Measurements from ENCODE around the gene CTSH. TPM values are rescaled to one million over a fixed set of nuclear protein-coding genes. Genes with fewer than 3 reads are reported as not detected.

Gene CTSH
- total RNA-seq, 1 experiment from 2014 or later, result 178 TPM

GRCh38 chr15:78910271-78910670 is 34.6 kb downstream of the CTSH start:
- in situ Hi-C loops (cut with HindIII; ENCODE audit: low pct_unique_long_range_greater_than_20kb, low sequenced_read_pairs), result no loop called here
- ATAC-seq (no peak), DNase-seq (ENCODE audit: low read depth, low spot score) (no peak)
- Histone ChIP-seq H3K9me3 (ENCODE audit: control insufficient read depth, insufficient read depth, low read depth, low read length) (no peaks in the 10 kb centered on the region), H3K4me3 (ENCODE audit: low read depth in 2 of 2, low read length in 2 of 2) (no peak overlapping the region), H3K4me1 (ENCODE audit: control insufficient read depth, insufficient read depth, low read length) (peaks cover 3% of the 10 kb centered on the region; the same call in 1 of the 2 replicates), H3K27me3 (ENCODE audit: control insufficient read depth, insufficient read depth, low read length) (no peaks in the 10 kb centered on the region), H3K27ac (ENCODE audit: low read length) (0 out of 2 replicates have a peak overlapping the region, but pooled peaks have one; percentile 41), H3K36me3 (ENCODE audit: control insufficient read depth, insufficient read depth, low read length) (peaks cover 15% of the 10 kb centered on the region)
- ChIA-PET CTCF (interaction anchor here (1.2 kb wide), 1 partner anchor 21 kb away, joined by 4 read pairs; no protein-coding TSS in a partner anchor), POLR2A (no interaction called here)
- intact Hi-C loops (cut with micrococcal nuclease; ENCODE audit: unreplicated experiment), result loop anchor here (5.0 to 10.0 kb wide), 2 partner anchors 65 to 272 kb away; no protein-coding TSS in a partner anchor
- no peak for TF ChIP-seq POLR2AphosphoS5 (IDR thresholded peaks at IDR 0.05; ENCODE audit: low read depth, low read length)
- TF ChIP-seq SIN3A (IDR thresholded peaks at IDR 0.05; ENCODE audit: borderline replicate concordance, insufficient read depth, low read depth, low read length), result no peak
- TF ChIP-seq CTCF (IDR thresholded peaks at IDR 0.05), result no peak
- TF ChIP-seq REST (IDR thresholded peaks at IDR 0.05; ENCODE audit: insufficient read depth in 1 of 2, low read depth in 2 of 2, low read length in 1 of 2), result no peak
- TF ChIP-seq TCF7L2 (IDR thresholded peaks at IDR 0.05; ENCODE audit: low read depth, low read length), result no peak
- BruUV-seq (replicated peaks), result no TSS peak

- Histone ChIP-seq H3K27me3 (ENCODE audit: control insufficient read depth, insufficient read depth, low read length) (no peaks in the 10 kb centered on the region), H3K27ac (ENCODE audit: low read length) (no peak overlapping the region), H3K4me3 (ENCODE audit: low read depth in 2 of 2, low read length in 2 of 2) (no peak overlapping the region), H3K36me3 (ENCODE audit: control insufficient read depth, insufficient read depth, low read length) (peaks cover 19% of the 10 kb centered on the region), H3K4me1 (ENCODE audit: control insufficient read depth, insufficient read depth, low read length) (peaks cover 3% of the 10 kb centered on the region; the same call in 1 of the 2 replicates), H3K9me3 (ENCODE audit: control insufficient read depth, insufficient read depth, low read depth, low read length) (no peaks in the 10 kb centered on the region)
- no peak for DNase-seq (ENCODE audit: low read depth, low spot score)
- POLR2A ChIA-PET, result no interaction called here
- peak; percentile 86 for TF ChIP-seq CTCF (IDR thresholded peaks at IDR 0.05)
- no peak for TF ChIP-seq POLR2AphosphoS5 (IDR thresholded peaks at IDR 0.05; ENCODE audit: low read depth, low read length)
- no peak for TF ChIP-seq TCF7L2 (IDR thresholded peaks at IDR 0.05; ENCODE audit: low read depth, low read length)
- no peak for TF ChIP-seq SIN3A (IDR thresholded peaks at IDR 0.05; ENCODE audit: borderline replicate concordance, insufficient read depth, low read depth, low read length)
- TF ChIP-seq REST (IDR thresholded peaks at IDR 0.05; ENCODE audit: insufficient read depth in 1 of 2, low read depth in 2 of 2, low read length in 1 of 2), result no peak
- ATAC-seq, result peak; percentile 80
- BruUV-seq (replicated peaks), result no TSS peak
- intact Hi-C loops (cut with micrococcal nuclease; ENCODE audit: unreplicated experiment) (loop anchor here (5.0 to 10.0 kb wide), 2 partner anchors 65 to 272 kb away; no protein-coding TSS in a partner anchor), in situ Hi-C loops (cut with HindIII; ENCODE audit: low pct_unique_long_range_greater_than_20kb, low sequenced_read_pairs) (no loop called here)
- CTCF ChIA-PET, result no interaction called here
These were observed 35.0 kb downstream of the CTSH start for GRCh38 chr15:78909791-78910228.

Measured in Panc1 (cell line).